HEK293 (cell line): ENCODE data around the gene HS6ST3.

Experiments
- CTCF ChIA-PET: fragments of 350-600 bp; formaldehyde crosslinking; extraction: SDS; loops from one replicate; lab custom pipeline; 2021; ENCODE audit warnings: antibody characterized with exemption; lab: Yijun Ruan, JAX
- POLR2A ChIA-PET: fragments of 300-600 bp; formaldehyde crosslinking; extraction: SDS; loops from one replicate; lab custom pipeline; 2020; ENCODE audit warnings: antibody characterized with exemption, inconsistent platforms; lab: Yijun Ruan, JAX
- H3K27ac ChIP-seq: fragments of 200-500 bp; sonication (Bioruptor generic); 2 replicates; pipeline ENCODE4 v1.5.1; 2014; ENCODE audit warnings: low read depth, low read length, control low read depth, inconsistent platforms; ENCODE audit errors: extremely low read depth
- H3K36me3 ChIP-seq, 2 experiments: fragments of 200-500 bp in 1 of 2; sonication (Bioruptor generic) in 1 of 2; 1 replicate in 1 of 2; 2 replicates in 1 of 2; pipeline ENCODE4 v1.5.1; 2014 to 2017; ENCODE audit warnings: inconsistent platforms in 2 of 2, low read length in 2 of 2; ENCODE audit not compliant: control insufficient read depth in 2 of 2, insufficient read depth in 1 of 2
- H3K4me1 ChIP-seq: fragments of 200-500 bp; sonication (Bioruptor generic); 2 replicates; pipeline ENCODE4 v1.5.1; 2014; ENCODE audit warnings: mild to moderate bottlenecking, low read length, inconsistent platforms; ENCODE audit not compliant: control insufficient read depth, insufficient read depth
- H3K4me3 ChIP-seq: 2 replicates; pipeline ENCODE4 v1.5.1; 2011; ENCODE audit warnings: low read depth, mild to moderate bottlenecking, control low read depth, low read length, moderate library complexity
- H3K9me3 ChIP-seq: fragments of 200-500 bp; sonication (Bioruptor generic); 2 replicates; pipeline ENCODE4 v1.5.1; 2014; ENCODE audit warnings: low read depth, low read length, inconsistent platforms; ENCODE audit not compliant: control insufficient read depth, insufficient read depth
- FEZF1 ChIP-seq: fragments of 450-650 bp; formaldehyde crosslinking; IDR thresholded peaks from 2 replicates; pipeline ENCODE4 v1.5.1; 2016; ENCODE audit warnings: missing biosample characterization, missing genetic modification characterization
- GLIS1 ChIP-seq: fragments of 450-650 bp; formaldehyde crosslinking; IDR thresholded peaks from 2 replicates; pipeline ENCODE4 v1.5.1; 2016; ENCODE audit warnings: missing biosample characterization, missing genetic modification characterization
- GLIS2 ChIP-seq: fragments of 450-650 bp; formaldehyde crosslinking; IDR thresholded peaks from 2 replicates; pipeline ENCODE4 v1.5.1; 2016; ENCODE audit warnings: missing biosample characterization, missing genetic modification characterization
- IKZF3 ChIP-seq: fragments of 450-650 bp; IDR thresholded peaks from 2 replicates; pipeline ENCODE4 v1.5.0; 2018; ENCODE audit warnings: missing biosample characterization, mild to moderate bottlenecking, missing genetic modification characterization, moderate library complexity
- PRDM1 ChIP-seq: fragments of 450-650 bp; formaldehyde crosslinking; IDR thresholded peaks from 2 replicates; pipeline ENCODE4; 2016; ENCODE audit warnings: missing biosample characterization, missing genetic modification characterization
- PRDM6 ChIP-seq: fragments of 450-650 bp; formaldehyde crosslinking; IDR thresholded peaks from 2 replicates; pipeline ENCODE4 v1.5.1; 2017; ENCODE audit warnings: missing biosample characterization, missing genetic modification characterization
- ZBTB21 ChIP-seq: fragments of 450-650 bp; formaldehyde crosslinking; IDR thresholded peaks from 2 replicates; pipeline ENCODE4 v1.5.1; 2017; ENCODE audit warnings: missing biosample characterization, missing genetic modification characterization
- ZBTB8A ChIP-seq: fragments of 450-650 bp; formaldehyde crosslinking; IDR thresholded peaks from 2 replicates; pipeline ENCODE4 v1.5.1; 2016; ENCODE audit warnings: missing biosample characterization, missing genetic modification characterization
- ZIC2 ChIP-seq: fragments of 450-650 bp; formaldehyde crosslinking; IDR thresholded peaks from 2 replicates; pipeline ENCODE4 v1.5.1; 2016; ENCODE audit warnings: missing biosample characterization, missing genetic modification characterization
- ZNF2 ChIP-seq: fragments of 450-650 bp; formaldehyde crosslinking; IDR thresholded peaks from 2 replicates; pipeline ENCODE4 v1.5.1; 2016; ENCODE audit warnings: missing biosample characterization, missing genetic modification characterization
- ZNF221 ChIP-seq: fragments of 450-650 bp; formaldehyde crosslinking; IDR thresholded peaks from 2 replicates; pipeline ENCODE4 v1.5.1; 2017; ENCODE audit warnings: missing biosample characterization, missing genetic modification characterization, borderline replicate concordance
- ZNF544 ChIP-seq: fragments of 450-650 bp; formaldehyde crosslinking; IDR thresholded peaks from 2 replicates; pipeline ENCODE4 v1.5.0; 2017; ENCODE audit warnings: missing biosample characterization, missing genetic modification characterization
- ZNF580 ChIP-seq: fragments of 450-650 bp; formaldehyde crosslinking; IDR thresholded peaks from 2 replicates; pipeline ENCODE4 v1.5.1; 2016; ENCODE audit warnings: missing biosample characterization, missing genetic modification characterization
- ZNF596 ChIP-seq: fragments of 450-650 bp; IDR thresholded peaks from 2 replicates; pipeline ENCODE4 v1.5.0; 2018; ENCODE audit warnings: missing biosample characterization, mild to moderate bottlenecking, missing genetic modification characterization, moderate library complexity
- ZNF600 ChIP-seq: fragments of 450-650 bp; formaldehyde crosslinking; IDR thresholded peaks from 2 replicates; pipeline ENCODE4 v1.5.1; 2016; ENCODE audit warnings: missing biosample characterization, missing genetic modification characterization
- ZSCAN16 ChIP-seq: fragments of 450-650 bp; formaldehyde crosslinking; IDR thresholded peaks from 2 replicates; pipeline ENCODE4 v1.5.1; 2016; ENCODE audit warnings: missing biosample characterization, missing genetic modification characterization
- TF ChIP-seq, protein P1 (sequence below): fragments of 450-650 bp; formaldehyde crosslinking; IDR thresholded peaks from 2 replicates; pipeline ENCODE4 v1.5.1; 2016; ENCODE audit warnings: missing biosample characterization, missing genetic modification characterization, borderline replicate concordance
- TF ChIP-seq, protein P2 (sequence below): fragments of 450-650 bp; formaldehyde crosslinking; IDR thresholded peaks from 2 replicates; pipeline ENCODE4 v1.5.1; 2016; ENCODE audit warnings: missing biosample characterization, missing genetic modification characterization, low read depth
- TF ChIP-seq, protein P3 (sequence below): fragments of 450-650 bp; formaldehyde crosslinking; IDR thresholded peaks from 2 replicates; pipeline ENCODE4 v1.5.1; 2017; ENCODE audit warnings: missing biosample characterization, missing genetic modification characterization

Gene HS6ST3

DNA sequence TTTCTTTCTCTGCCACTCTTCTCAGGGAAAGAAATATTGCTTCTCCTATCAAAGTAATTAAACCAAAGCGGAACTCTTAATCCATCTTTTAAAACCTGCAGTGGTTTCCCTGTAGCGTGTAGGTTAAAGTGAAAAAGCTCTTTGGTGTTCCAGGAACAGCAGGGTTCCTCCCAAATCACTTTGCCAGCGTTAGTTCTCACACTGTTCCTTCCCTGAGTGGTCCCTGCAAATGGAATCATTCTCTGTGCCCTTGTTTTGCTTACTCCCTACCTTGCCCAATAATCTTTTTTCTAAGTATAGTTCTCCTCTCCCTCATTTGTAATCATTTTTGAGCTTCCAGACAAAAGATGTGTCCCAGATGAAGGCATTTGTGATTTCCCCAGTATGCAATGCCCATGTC, 207.5 kb downstream of the HS6ST3 start:
- Histone ChIP-seq H3K4me3 (no peak overlapping the region), H3K27ac (no peak overlapping the region), H3K9me3 (no peaks in the 10 kb centered on the region), H3K4me1 (no peaks in the 10 kb centered on the region), H3K36me3 (no peaks in the 10 kb centered on the region)
- ChIA-PET CTCF (interaction anchor here (0.6 to 2.2 kb wide), 2 partner anchors 10 to 474 kb away, joined by 3 to 7 read pairs; no protein-coding TSS in a partner anchor), POLR2A (no interaction called here)
- 0 out of 2 replicates have a peak, but pooled peaks have one; percentile 21 for TF ChIP-seq IKZF3 (tag by site-specific recombination)
- TF ChIP-seq PRDM6 (tag by site-specific recombination): peak; percentile 69
- TF ChIP-seq ZNF580 (tag by site-specific recombination): 0 out of 2 replicates have a peak, but pooled peaks have one; percentile 12
- TF ChIP-seq, protein P1, sequence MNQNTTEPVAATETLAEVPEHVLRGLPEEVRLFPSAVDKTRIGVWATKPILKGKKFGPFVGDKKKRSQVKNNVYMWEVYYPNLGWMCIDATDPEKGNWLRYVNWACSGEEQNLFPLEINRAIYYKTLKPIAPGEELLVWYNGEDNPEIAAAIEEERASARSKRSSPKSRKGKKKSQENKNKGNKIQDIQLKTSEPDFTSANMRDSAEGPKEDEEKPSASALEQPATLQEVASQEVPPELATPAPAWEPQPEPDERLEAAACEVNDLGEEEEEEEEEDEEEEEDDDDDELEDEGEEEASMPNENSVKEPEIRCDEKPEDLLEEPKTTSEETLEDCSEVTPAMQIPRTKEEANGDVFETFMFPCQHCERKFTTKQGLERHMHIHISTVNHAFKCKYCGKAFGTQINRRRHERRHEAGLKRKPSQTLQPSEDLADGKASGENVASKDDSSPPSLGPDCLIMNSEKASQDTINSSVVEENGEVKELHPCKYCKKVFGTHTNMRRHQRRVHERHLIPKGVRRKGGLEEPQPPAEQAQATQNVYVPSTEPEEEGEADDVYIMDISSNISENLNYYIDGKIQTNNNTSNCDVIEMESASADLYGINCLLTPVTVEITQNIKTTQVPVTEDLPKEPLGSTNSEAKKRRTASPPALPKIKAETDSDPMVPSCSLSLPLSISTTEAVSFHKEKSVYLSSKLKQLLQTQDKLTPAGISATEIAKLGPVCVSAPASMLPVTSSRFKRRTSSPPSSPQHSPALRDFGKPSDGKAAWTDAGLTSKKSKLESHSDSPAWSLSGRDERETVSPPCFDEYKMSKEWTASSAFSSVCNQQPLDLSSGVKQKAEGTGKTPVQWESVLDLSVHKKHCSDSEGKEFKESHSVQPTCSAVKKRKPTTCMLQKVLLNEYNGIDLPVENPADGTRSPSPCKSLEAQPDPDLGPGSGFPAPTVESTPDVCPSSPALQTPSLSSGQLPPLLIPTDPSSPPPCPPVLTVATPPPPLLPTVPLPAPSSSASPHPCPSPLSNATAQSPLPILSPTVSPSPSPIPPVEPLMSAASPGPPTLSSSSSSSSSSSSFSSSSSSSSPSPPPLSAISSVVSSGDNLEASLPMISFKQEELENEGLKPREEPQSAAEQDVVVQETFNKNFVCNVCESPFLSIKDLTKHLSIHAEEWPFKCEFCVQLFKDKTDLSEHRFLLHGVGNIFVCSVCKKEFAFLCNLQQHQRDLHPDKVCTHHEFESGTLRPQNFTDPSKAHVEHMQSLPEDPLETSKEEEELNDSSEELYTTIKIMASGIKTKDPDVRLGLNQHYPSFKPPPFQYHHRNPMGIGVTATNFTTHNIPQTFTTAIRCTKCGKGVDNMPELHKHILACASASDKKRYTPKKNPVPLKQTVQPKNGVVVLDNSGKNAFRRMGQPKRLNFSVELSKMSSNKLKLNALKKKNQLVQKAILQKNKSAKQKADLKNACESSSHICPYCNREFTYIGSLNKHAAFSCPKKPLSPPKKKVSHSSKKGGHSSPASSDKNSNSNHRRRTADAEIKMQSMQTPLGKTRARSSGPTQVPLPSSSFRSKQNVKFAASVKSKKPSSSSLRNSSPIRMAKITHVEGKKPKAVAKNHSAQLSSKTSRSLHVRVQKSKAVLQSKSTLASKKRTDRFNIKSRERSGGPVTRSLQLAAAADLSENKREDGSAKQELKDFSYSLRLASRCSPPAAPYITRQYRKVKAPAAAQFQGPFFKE (tag by site-specific recombination): no peak
- TF ChIP-seq GLIS1 (tag by site-specific recombination): peak; percentile 32; the same call in 1 of the 2 replicates
- TF ChIP-seq, protein P2, sequence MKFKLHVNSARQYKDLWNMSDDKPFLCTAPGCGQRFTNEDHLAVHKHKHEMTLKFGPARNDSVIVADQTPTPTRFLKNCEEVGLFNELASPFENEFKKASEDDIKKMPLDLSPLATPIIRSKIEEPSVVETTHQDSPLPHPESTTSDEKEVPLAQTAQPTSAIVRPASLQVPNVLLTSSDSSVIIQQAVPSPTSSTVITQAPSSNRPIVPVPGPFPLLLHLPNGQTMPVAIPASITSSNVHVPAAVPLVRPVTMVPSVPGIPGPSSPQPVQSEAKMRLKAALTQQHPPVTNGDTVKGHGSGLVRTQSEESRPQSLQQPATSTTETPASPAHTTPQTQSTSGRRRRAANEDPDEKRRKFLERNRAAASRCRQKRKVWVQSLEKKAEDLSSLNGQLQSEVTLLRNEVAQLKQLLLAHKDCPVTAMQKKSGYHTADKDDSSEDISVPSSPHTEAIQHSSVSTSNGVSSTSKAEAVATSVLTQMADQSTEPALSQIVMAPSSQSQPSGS (tag by site-specific recombination): no peak
- no peak for TF ChIP-seq GLIS2 (tag by site-specific recombination)
- 0 out of 2 replicates have a peak, but pooled peaks have one; percentile 18 for TF ChIP-seq ZBTB8A (tag by site-specific recombination)
- TF ChIP-seq ZNF596 (tag by site-specific recombination): 0 out of 2 replicates have a peak, but pooled peaks have one; percentile 22
- TF ChIP-seq ZIC2 (tag by site-specific recombination): peak; percentile 89
- no peak for TF ChIP-seq ZNF600 (tag by site-specific recombination)
- TF ChIP-seq ZNF2 (tag by site-specific recombination): no peak
- TF ChIP-seq ZNF221 (tag by site-specific recombination): no peak
- TF ChIP-seq, protein P3, sequence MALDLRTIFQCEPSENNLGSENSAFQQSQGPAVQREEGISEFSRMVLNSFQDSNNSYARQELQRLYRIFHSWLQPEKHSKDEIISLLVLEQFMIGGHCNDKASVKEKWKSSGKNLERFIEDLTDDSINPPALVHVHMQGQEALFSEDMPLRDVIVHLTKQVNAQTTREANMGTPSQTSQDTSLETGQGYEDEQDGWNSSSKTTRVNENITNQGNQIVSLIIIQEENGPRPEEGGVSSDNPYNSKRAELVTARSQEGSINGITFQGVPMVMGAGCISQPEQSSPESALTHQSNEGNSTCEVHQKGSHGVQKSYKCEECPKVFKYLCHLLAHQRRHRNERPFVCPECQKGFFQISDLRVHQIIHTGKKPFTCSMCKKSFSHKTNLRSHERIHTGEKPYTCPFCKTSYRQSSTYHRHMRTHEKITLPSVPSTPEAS (tag by site-specific recombination): no peak
- TF ChIP-seq PRDM1 (tag by site-specific recombination): peak; percentile 60; the same call in 1 of the 2 replicates
- peak; percentile 55; the same call in 1 of the 2 replicates for TF ChIP-seq FEZF1 (tag by site-specific recombination)
- TF ChIP-seq ZBTB21 (tag by site-specific recombination): no peak
- no peak for TF ChIP-seq ZSCAN16 (tag by site-specific recombination)
- no peak for TF ChIP-seq ZNF544 (tag by site-specific recombination)
